H9 (cell line): ENCODE measurements around the gene NDUFA12. TPM values are rescaled to one million over a fixed set of nuclear protein-coding genes. Genes with fewer than 3 reads are reported as not detected.

ENCODE experiments used
- DNase-seq: peaks from one replicate; pipeline ENCODE4 v3.0.0-alpha.2; 2017
- H2AFZ ChIP-seq: one replicate; pipeline ENCODE4 v1.6.1; 2013; ENCODE audit warnings: mild to moderate bottlenecking, low read length, control low read depth, moderate library complexity
- H2AK5ac ChIP-seq: 2 replicates; pipeline ENCODE4 v1.6.1; 2013; ENCODE audit warnings: low read length, control low read depth, mixed read lengths; ENCODE audit not compliant: insufficient read length
- H2BK120ac ChIP-seq: one replicate; pipeline ENCODE4 v1.6.1; 2013; ENCODE audit warnings: low read depth, mild to moderate bottlenecking, low read length, control low read depth, inconsistent platforms; ENCODE audit not compliant: poor library complexity, severe bottlenecking
- H2BK12ac ChIP-seq: 2 replicates; pipeline ENCODE4 v1.6.1; 2013; ENCODE audit warnings: low read length, control low read depth, mixed read lengths, low read depth; ENCODE audit not compliant: insufficient read length
- H2BK15ac ChIP-seq: 2 replicates; pipeline ENCODE4 v1.6.1; 2013; ENCODE audit warnings: low read depth, low read length, control low read depth
- H2BK20ac ChIP-seq: one replicate; pipeline ENCODE4 v1.6.1; 2013; ENCODE audit warnings: low read depth, mild to moderate bottlenecking, low read length, control low read depth, inconsistent platforms; ENCODE audit not compliant: poor library complexity, severe bottlenecking
- H2BK5ac ChIP-seq: 2 replicates; pipeline ENCODE4 v1.6.1; 2013; ENCODE audit warnings: low read length, control low read depth, mixed read lengths; ENCODE audit not compliant: insufficient read length
- H3K14ac ChIP-seq: 2 replicates; pipeline ENCODE4 v1.6.1; 2013; ENCODE audit warnings: low read length, control low read depth; ENCODE audit not compliant: insufficient read depth
- H3K18ac ChIP-seq: 2 replicates; pipeline ENCODE4 v1.6.1; 2013; ENCODE audit warnings: low read depth, mild to moderate bottlenecking, mixed read lengths, low read length, control low read depth; ENCODE audit not compliant: insufficient read length
- H3K23ac ChIP-seq: 2 replicates; pipeline ENCODE4 v1.6.1; 2013; ENCODE audit warnings: low read length, control low read depth, mixed read lengths, low read depth; ENCODE audit not compliant: insufficient read length
- H3K23me2 ChIP-seq: 2 replicates; pipeline ENCODE4 v1.6.1; 2013; ENCODE audit warnings: low read depth, mild to moderate bottlenecking, mixed read lengths, low read length, control low read depth; ENCODE audit not compliant: insufficient read length, poor library complexity, severe bottlenecking
- H3K27ac ChIP-seq: 2 replicates; pipeline ENCODE4 v1.5.1; 2013; ENCODE audit warnings: low read length, control low read depth, mixed read lengths, low read depth; ENCODE audit not compliant: insufficient read length
- H3K27me3 ChIP-seq: 2 replicates; pipeline ENCODE4 v1.6.1; 2013; ENCODE audit warnings: low read length, control low read depth, inconsistent platforms; ENCODE audit not compliant: insufficient read depth
- H3K4ac ChIP-seq: 2 replicates; pipeline ENCODE4 v1.6.1; 2013; ENCODE audit warnings: low read depth, mild to moderate bottlenecking, control low read depth, inconsistent platforms, low read length, moderate library complexity
- H3K4me1 ChIP-seq: 2 replicates; pipeline ENCODE4 v1.6.1; 2013; ENCODE audit warnings: low read length, control low read depth, inconsistent platforms; ENCODE audit not compliant: insufficient read depth
- H3K4me2 ChIP-seq: 2 replicates; pipeline ENCODE4 v1.6.1; 2013; ENCODE audit warnings: low read length, control low read depth, mixed read lengths; ENCODE audit not compliant: insufficient read length, insufficient read depth
- H3K56ac ChIP-seq: 2 replicates; pipeline ENCODE4 v1.6.1; 2013; ENCODE audit warnings: low read depth, mild to moderate bottlenecking, mixed read lengths, low read length, control low read depth; ENCODE audit not compliant: insufficient read length
- H3K79me1 ChIP-seq: 2 replicates; pipeline ENCODE4 v1.6.1; 2013; ENCODE audit warnings: low read depth, mild to moderate bottlenecking, moderate library complexity, low read length, control low read depth, inconsistent platforms; ENCODE audit not compliant: insufficient read depth, poor library complexity, severe bottlenecking
- H3K79me2 ChIP-seq: 2 replicates; pipeline ENCODE4 v1.6.1; 2013; ENCODE audit warnings: low read length, control low read depth, inconsistent platforms; ENCODE audit not compliant: insufficient read depth
- H3K9ac ChIP-seq: 2 replicates; pipeline ENCODE4 v1.6.1; 2013; ENCODE audit warnings: low read length, control low read depth, mixed read lengths; ENCODE audit not compliant: insufficient read length; ENCODE audit errors: extremely low read depth
- H3K9me3 ChIP-seq: one replicate; pipeline ENCODE4 v1.6.1; 2013; ENCODE audit warnings: low read depth, low read length, inconsistent platforms; ENCODE audit not compliant: control insufficient read depth
- H3T11ph ChIP-seq: one replicate; pipeline ENCODE4 v1.6.1; 2013; ENCODE audit warnings: mild to moderate bottlenecking, low read length, control low read depth, inconsistent platforms
- H4K20me1 ChIP-seq: one replicate; pipeline ENCODE4 v1.6.1; 2013; ENCODE audit not compliant: control insufficient read depth, insufficient read length, insufficient read depth
- H4K5ac ChIP-seq: 2 replicates; pipeline ENCODE4 v1.6.1; 2013; ENCODE audit warnings: low read depth, mild to moderate bottlenecking, mixed read lengths, low read length, control low read depth; ENCODE audit not compliant: insufficient read length
- H4K8ac ChIP-seq: replicated peaks from 2 replicates; pipeline ENCODE4 v1.6.1; 2013; ENCODE audit warnings: low read length, control low read depth, mixed read lengths, low read depth; ENCODE audit not compliant: insufficient read length
- H4K91ac ChIP-seq: 2 replicates; pipeline ENCODE4 v1.6.1; 2013; ENCODE audit warnings: low read depth, mild to moderate bottlenecking, moderate library complexity, mixed read lengths, low read length, control low read depth; ENCODE audit not compliant: insufficient read length
- H3K27ac Mint-ChIP-seq, 3 experiments: 2 replicates in 2 of 3; 3 replicates in 1 of 3; pipeline ENCODE4 v1.8.0; 2020 to 2021; ENCODE audit warnings: mixed read lengths in 3 of 3, mild to moderate bottlenecking in 1 of 3, moderate library complexity in 1 of 3
- H3K27me3 Mint-ChIP-seq: 2 replicates; pipeline ENCODE4 v1.8.0; 2021; ENCODE audit warnings: low read depth, mild to moderate bottlenecking, moderate library complexity, mixed read lengths
- H3K36me3 Mint-ChIP-seq, 3 experiments: 2 replicates in 2 of 3; 3 replicates in 1 of 3; pipeline ENCODE4 v1.8.0; 2020 to 2021; ENCODE audit warnings: low read depth in 3 of 3, mixed read lengths in 3 of 3; ENCODE audit not compliant: insufficient read depth in 1 of 3
- H3K4me1 Mint-ChIP-seq, 2 experiments: 2 replicates each; pipeline ENCODE4 v1.8.0; 2020; ENCODE audit warnings: mixed read lengths in 2 of 2
- H3K4me3 Mint-ChIP-seq, 2 experiments: 2 replicates in 1 of 2; 3 replicates in 1 of 2; pipeline ENCODE4 v1.8.0; 2020 to 2021; ENCODE audit warnings: mild to moderate bottlenecking in 2 of 2, mixed read lengths in 2 of 2, moderate library complexity in 1 of 2
- H3K9me3 Mint-ChIP-seq, 2 experiments: 2 replicates in 1 of 2; 3 replicates in 1 of 2; pipeline ENCODE4 v1.8.0; 2020; ENCODE audit warnings: mild to moderate bottlenecking in 2 of 2, mixed read lengths in 2 of 2, moderate library complexity in 1 of 2
- WGBS: extraction: QIAGEN DNeasy Blood & Tissue Kit; methylation state at CpG from one replicate; pipeline ENCODE4 v1.1.7; 2013; ENCODE audit warnings: missing lambda C conversion rate, low lambda C conversion rate, mixed read lengths; ENCODE audit not compliant: insufficient read length; ENCODE audit errors: extremely low coverage; 5-methylcytosine and 5-hydroxymethylcytosine counted together
- total RNA-seq: library from RNA; stranded (reverse); gene quantifications from 2 replicates; pipeline ENCODE4 v1.2.1, GENCODE V29; 2021
- TF ChIP-seq, protein P1 (sequence below): fragments of 200-600 bp; sonication (generic); conservative IDR thresholded peaks from 3 replicates; pipeline ENCODE4 v1.8.0; 2021; ENCODE audit warnings: antibody characterized with exemption, mild to moderate bottlenecking

Gene NDUFA12
- total RNA-seq, 1 experiment from 2014 or later, result 104 TPM

DNA sequence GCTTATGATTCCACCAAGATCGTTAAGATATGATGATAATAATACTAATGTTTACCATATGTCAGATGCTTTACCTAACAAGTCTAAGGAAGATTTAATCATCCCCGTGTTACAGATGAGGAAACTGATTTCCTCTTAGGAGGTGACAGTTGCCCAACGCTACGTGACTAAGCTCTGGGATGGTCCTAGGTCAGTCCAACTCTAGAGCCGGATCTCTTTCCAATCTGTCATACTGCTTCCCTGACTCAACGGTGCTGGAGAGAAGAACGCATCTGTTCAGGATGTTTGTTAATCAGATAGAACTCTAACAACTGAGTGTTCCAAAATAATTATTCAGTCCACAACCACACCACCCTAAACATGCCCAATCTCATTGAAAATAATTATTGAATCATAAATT lies 39.8 kb downstream of the NDUFA12 start:
- Histone ChIP-seq H4K8ac (no peak overlapping the region), H3K4ac (no peak overlapping the region), H3K79me2 (no peaks in the 10 kb centered on the region), H2BK15ac (no peak overlapping the region), H4K5ac (no peak overlapping the region), H2BK12ac (no peak overlapping the region), H3K27ac (no peak overlapping the region), H3K9me3 (no peaks in the 10 kb centered on the region), H2AK5ac (no peak overlapping the region), H3K56ac (no peak overlapping the region), H3K27me3 (no peaks in the 10 kb centered on the region), H3K4me1 (no peaks in the 10 kb centered on the region), H3K4me2 (no peak overlapping the region), H4K91ac (no peak overlapping the region), H2BK20ac (no peak overlapping the region), H3K23ac (no peak overlapping the region), H2BK120ac (no peak overlapping the region), H2AFZ (no peak overlapping the region), H3K23me2 (no peaks in the 10 kb centered on the region), H2BK5ac (no peak overlapping the region), H3K14ac (no peak overlapping the region), H3K9ac (no peak overlapping the region), H4K20me1 (no peaks in the 10 kb centered on the region), H3T11ph (no peak overlapping the region), H3K18ac (no peak overlapping the region), H3K79me1 (no peaks in the 10 kb centered on the region)
- no CpG with 5 or more reads among the region's 7 CpGs for WGBS
- no peaks in the 10 kb centered on the region; a peak in 1 of 7 replicates for H3K36me3 Mint-ChIP-seq
- H3K4me1 Mint-ChIP-seq, result no peaks in the 10 kb centered on the region
- H3K27me3 Mint-ChIP-seq, result no peaks in the 10 kb centered on the region; the same call in 1 of the 2 replicates
- TF ChIP-seq, protein P1, sequence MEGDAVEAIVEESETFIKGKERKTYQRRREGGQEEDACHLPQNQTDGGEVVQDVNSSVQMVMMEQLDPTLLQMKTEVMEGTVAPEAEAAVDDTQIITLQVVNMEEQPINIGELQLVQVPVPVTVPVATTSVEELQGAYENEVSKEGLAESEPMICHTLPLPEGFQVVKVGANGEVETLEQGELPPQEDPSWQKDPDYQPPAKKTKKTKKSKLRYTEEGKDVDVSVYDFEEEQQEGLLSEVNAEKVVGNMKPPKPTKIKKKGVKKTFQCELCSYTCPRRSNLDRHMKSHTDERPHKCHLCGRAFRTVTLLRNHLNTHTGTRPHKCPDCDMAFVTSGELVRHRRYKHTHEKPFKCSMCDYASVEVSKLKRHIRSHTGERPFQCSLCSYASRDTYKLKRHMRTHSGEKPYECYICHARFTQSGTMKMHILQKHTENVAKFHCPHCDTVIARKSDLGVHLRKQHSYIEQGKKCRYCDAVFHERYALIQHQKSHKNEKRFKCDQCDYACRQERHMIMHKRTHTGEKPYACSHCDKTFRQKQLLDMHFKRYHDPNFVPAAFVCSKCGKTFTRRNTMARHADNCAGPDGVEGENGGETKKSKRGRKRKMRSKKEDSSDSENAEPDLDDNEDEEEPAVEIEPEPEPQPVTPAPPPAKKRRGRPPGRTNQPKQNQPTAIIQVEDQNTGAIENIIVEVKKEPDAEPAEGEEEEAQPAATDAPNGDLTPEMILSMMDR, result no peak
- H3K9me3 Mint-ChIP-seq, result no peaks in the 10 kb centered on the region
- H3K27ac Mint-ChIP-seq, result no peak overlapping the region
- no peak for DNase-seq
- no peak overlapping the region for H3K4me3 Mint-ChIP-seq
